ENCODE results near the gene HOXC10. TPM values are rescaled to one million over a fixed set of nuclear protein-coding genes. Genes with fewer than 3 reads are reported as not detected.

HOXC10 gene
- total and polyA plus RNA-seq, 2 experiments from 2014 or later, result not detected

DNA sequence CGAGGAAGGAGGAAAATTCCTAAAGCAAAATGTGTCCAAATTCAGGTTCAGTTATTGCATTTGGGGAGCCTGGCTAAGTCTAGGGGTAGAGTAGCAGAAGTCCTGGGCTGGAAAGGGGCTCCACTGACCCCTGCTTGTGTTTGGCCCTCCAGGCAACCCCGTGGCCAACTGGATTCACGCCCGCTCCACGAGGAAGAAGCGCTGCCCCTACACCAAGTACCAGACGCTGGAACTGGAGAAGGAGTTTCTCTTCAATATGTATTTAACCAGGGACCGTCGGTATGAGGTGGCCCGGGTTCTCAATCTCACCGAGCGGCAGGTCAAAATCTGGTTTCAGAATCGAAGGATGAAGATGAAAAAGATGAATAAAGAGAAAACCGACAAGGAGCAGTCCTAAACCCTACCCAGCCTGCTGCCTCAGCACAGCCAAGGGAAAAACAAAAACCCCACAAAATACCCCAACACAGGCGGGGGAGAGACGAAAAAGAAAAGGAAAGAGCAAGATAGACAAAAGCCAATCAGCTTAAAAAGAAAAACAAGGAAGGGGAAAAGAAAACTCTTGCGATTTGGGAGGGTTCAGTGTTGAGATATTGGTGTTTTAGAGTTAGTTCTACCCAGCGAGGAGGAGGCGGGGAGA is 17.4 kb downstream of the HOXC10 start:
- peaks cover 25% of the 10 kb centered on the region for H3K4me1 Mint-ChIP-seq
- Histone ChIP-seq H4K20me1 (replicated peaks; ENCODE audit: insufficient read depth) (peaks cover 28% of the 10 kb centered on the region), H3K4me2 (no peak overlapping the region), H3K9me2 (ENCODE audit: insufficient read depth) (no peaks in the 10 kb centered on the region), H3K36me3 (ENCODE audit: insufficient read depth) (no peaks in the 10 kb centered on the region), H3K79me2 (replicated peaks; ENCODE audit: insufficient read depth) (no peaks in the 10 kb centered on the region), H3K4me1 (ENCODE audit: insufficient read depth) (peaks cover 16% of the 10 kb centered on the region), H3F3A (replicated peaks; ENCODE audit: low read depth) (peaks cover 29% of the 10 kb centered on the region), H3K27me3 (ENCODE audit: insufficient read depth) (peaks cover 100% of the 10 kb centered on the region), H3K27ac (ENCODE audit: low read depth) (no peak overlapping the region), H3K4me3 (no peak overlapping the region), H2AFZ (no peak overlapping the region)
- no peak for ATAC-seq
- DNase-seq (ENCODE audit: low spot score), result no peak
- H3K9me3 Mint-ChIP-seq, result peaks cover 3% of the 10 kb centered on the region; the same call in 2 of the 3 replicates
- H3K36me3 Mint-ChIP-seq (ENCODE audit: low read depth), result no peaks in the 10 kb centered on the region
- peaks cover 100% of the 10 kb centered on the region for H3K27me3 Mint-ChIP-seq (ENCODE audit: insufficient read depth, low read depth, poor library complexity)
- no peak overlapping the region for H3K4me3 Mint-ChIP-seq
- H3K27ac Mint-ChIP-seq, result no peak overlapping the region
- no peak for TF ChIP-seq ZNF114 (CRISPR knock-in tag; IDR thresholded peaks at IDR 0.05)
- TF ChIP-seq ZNF462 (CRISPR knock-in tag; IDR thresholded peaks at IDR 0.05), result no peak
- no peak for TF ChIP-seq CREB1 (CRISPR knock-in tag; IDR thresholded peaks at IDR 0.05; ENCODE audit: low read depth)
- no peak for TF ChIP-seq JUNB (IDR thresholded peaks at IDR 0.05; ENCODE audit: unreplicated experiment)
- TF ChIP-seq EZH2 (IDR thresholded peaks at IDR 0.05; ENCODE audit: low read depth, unreplicated experiment), result peak; percentile 95
- TF ChIP-seq, protein P1, sequence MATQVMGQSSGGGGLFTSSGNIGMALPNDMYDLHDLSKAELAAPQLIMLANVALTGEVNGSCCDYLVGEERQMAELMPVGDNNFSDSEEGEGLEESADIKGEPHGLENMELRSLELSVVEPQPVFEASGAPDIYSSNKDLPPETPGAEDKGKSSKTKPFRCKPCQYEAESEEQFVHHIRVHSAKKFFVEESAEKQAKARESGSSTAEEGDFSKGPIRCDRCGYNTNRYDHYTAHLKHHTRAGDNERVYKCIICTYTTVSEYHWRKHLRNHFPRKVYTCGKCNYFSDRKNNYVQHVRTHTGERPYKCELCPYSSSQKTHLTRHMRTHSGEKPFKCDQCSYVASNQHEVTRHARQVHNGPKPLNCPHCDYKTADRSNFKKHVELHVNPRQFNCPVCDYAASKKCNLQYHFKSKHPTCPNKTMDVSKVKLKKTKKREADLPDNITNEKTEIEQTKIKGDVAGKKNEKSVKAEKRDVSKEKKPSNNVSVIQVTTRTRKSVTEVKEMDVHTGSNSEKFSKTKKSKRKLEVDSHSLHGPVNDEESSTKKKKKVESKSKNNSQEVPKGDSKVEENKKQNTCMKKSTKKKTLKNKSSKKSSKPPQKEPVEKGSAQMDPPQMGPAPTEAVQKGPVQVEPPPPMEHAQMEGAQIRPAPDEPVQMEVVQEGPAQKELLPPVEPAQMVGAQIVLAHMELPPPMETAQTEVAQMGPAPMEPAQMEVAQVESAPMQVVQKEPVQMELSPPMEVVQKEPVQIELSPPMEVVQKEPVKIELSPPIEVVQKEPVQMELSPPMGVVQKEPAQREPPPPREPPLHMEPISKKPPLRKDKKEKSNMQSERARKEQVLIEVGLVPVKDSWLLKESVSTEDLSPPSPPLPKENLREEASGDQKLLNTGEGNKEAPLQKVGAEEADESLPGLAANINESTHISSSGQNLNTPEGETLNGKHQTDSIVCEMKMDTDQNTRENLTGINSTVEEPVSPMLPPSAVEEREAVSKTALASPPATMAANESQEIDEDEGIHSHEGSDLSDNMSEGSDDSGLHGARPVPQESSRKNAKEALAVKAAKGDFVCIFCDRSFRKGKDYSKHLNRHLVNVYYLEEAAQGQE (IDR thresholded peaks at IDR 0.05; ENCODE audit: unreplicated experiment), result no peak
- TF ChIP-seq NANOG (IDR thresholded peaks at IDR 0.05; ENCODE audit: borderline replicate concordance), result no peak

Data from GM23338 (cell line).